LNCaP clone FGC (cell line): ENCODE results near the gene HHIPL1.

Source experiments
- DNase-seq: peaks from one replicate; pipeline ENCODE4 v3.0.0-alpha.2; 2011; ENCODE audit warnings: low read depth
- H3K4me3 ChIP-seq: 2 replicates; pipeline ENCODE4 v1.5.1; 2011; ENCODE audit warnings: mild to moderate bottlenecking, low read depth, low read length, control low read depth
- TF ChIP-seq, protein P1 (sequence below): IDR thresholded peaks from 2 replicates; pipeline ENCODE4 v1.5.1; 2012; ENCODE audit warnings: mild to moderate bottlenecking; ENCODE audit not compliant: control insufficient read depth, insufficient read depth; ENCODE audit errors: extremely low read depth

HHIPL1 gene

DNA sequence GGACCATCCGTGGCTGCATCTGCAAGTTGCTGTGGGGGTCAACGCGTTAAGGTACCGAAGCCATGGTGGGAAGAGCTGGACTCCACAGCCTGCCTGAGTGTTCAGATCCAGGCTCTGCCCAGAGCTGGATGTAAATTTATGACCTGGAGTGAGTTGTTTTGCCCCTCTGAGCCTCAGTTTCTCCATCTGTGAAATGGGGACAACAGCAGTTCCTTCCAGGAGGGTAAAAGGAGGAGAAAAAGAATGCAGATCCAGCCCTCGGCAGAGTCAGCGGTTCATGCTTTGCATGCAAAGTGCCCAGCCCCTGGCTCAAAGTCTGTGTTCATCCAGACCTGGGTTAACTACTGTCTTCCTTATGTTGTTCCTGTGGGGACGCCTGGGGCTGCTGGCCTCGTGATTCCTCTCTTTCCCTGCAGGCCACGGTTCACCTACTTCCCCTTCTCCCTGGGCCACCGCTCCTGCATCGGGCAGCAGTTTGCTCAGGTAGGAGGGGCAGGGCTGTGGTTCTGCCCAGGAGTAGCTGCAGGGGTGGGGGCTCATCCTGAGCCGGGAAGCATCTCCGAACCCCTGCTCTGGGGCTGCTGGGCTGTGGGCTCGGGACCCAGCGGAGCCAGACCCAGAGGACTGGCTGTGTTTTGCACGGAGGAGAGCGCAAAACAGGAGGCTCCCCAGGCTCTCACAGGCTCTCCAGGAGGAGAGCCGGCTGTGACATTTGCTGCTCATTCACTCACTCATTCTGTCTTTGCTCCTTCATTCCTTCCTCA lies 81.0 kb downstream of the HHIPL1 start:
- TF ChIP-seq, protein P1, sequence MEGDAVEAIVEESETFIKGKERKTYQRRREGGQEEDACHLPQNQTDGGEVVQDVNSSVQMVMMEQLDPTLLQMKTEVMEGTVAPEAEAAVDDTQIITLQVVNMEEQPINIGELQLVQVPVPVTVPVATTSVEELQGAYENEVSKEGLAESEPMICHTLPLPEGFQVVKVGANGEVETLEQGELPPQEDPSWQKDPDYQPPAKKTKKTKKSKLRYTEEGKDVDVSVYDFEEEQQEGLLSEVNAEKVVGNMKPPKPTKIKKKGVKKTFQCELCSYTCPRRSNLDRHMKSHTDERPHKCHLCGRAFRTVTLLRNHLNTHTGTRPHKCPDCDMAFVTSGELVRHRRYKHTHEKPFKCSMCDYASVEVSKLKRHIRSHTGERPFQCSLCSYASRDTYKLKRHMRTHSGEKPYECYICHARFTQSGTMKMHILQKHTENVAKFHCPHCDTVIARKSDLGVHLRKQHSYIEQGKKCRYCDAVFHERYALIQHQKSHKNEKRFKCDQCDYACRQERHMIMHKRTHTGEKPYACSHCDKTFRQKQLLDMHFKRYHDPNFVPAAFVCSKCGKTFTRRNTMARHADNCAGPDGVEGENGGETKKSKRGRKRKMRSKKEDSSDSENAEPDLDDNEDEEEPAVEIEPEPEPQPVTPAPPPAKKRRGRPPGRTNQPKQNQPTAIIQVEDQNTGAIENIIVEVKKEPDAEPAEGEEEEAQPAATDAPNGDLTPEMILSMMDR, result no peak
- H3K4me3 ChIP-seq, result no peak overlapping the region
- DNase-seq, result no peak

DNA sequence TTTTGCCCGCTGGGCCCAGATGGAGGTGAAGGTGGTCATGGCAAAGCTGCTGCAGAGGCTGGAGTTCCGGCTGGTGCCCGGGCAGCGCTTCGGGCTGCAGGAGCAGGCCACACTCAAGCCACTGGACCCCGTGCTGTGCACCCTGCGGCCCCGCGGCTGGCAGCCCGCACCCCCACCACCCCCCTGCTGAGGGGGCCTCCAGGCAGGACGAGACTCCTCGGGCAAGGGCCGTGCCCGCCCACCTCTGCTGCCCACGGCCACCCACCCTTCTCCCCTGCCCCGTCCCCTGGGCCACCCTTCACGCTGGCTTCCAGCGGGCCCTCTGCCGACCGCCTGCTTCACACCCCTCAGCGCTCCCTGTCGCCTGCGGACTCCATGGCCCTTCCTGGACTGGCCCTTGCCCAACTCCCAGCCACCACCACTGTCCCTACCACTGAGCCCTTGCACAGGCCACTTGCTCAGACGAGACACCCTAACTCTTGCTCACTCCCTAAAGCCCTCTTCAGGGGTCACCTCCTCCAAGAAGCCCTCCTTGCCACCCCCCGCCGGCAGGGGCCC lies 81.7 kb downstream of the HHIPL1 start:
- no peak overlapping the region for H3K4me3 ChIP-seq
- no peak for DNase-seq
- TF ChIP-seq, protein P1, result no peak

DNA sequence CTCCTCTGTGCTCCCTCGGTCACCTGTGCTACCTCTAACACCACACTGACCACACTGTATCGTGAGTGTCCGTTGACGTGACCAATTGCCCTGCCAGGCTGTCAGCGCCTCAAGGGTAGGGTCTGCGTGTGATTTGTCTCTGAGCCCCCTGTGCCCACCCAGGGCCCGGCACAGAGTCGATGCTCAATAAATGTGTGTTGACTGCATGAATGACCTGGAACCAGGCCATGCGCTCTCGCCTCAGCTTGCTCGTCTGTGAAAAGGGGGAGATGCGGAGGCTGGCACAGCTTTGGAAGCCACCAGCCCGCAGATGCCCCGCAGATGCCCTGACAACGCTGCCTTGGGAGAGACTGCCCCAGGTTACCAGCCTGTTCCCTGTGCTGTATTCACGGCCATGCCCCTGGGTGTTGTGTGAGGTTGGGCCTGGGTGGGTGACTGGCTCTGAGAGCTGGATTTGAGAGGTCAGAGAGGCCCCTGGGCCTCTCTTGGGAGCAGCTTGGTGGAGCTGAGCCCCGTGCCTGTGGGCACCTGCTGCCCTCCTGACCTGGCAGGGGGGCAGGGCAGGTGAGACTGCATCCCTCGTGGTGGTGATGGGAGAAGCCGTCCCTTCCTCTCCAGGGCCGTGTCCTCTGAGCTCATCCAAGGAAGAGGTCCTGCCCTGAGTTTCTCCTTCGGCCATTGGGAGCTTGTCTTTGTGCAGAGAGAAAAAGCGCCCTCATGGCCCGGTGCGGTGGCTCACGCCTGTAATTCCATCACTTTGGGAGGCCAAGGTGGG lies 82.4 kb downstream of the HHIPL1 start:
- TF ChIP-seq, protein P1, result no peak
- no peak for DNase-seq
- no peak overlapping the region for H3K4me3 ChIP-seq

DNA sequence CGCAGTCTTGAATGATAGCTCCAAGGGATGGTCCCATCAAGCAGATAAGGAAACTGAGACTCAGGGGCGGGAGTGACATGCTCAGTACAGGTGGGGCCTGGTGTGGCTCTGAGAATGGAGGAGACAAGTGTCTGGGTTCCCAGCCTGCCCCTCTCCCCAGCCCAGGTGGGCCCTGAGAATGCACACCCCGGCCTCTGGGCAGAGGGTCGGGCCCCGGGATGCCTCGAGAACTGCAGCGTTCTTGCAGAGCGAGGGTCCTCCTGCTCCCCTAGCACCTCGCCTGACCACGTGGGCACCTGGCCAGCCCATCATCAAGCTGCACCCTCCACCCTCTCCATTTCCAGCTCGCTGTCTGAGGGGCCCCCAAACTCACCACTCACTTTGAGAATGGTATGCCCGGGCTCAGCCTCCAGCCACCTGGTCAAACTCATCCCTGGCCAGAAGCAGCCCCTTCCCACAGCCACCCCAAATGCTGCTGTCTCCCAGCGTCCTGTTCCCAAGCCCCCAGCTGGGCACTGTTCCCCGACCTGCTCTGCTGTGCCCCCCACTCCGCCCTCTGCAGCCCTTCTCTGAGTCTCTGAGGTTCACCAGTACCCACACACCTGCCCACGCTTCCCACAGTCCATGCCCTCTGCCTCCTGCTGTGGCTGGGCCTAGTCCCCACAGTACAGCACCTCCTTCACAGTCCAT lies 83.4 kb downstream of the HHIPL1 start:
- no peak for DNase-seq
- H3K4me3 ChIP-seq, result no peak overlapping the region
- TF ChIP-seq, protein P1, result no peak

DNA sequence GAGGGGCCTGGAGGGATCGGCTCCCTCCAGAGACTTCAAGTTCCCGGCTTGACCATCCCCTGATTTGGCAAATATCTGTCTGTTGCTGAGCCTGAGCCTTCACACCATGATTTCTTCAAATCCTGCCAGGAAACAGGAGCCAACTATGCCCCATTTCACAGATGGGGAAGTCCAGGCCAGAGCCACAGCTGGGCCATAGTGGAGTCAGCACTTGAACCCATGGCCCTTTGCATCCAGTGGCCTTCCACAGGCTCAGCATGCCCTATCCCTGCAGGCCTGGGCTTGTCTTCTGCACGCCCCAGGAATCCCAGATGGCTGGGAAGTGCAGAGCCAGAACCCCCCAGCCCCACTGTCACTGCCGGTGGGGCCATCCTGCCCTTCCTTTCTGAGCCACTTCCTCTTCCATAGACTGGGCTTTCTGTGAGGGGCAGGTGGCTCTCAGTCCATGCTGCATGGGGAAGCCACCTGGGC lies 84.1 kb downstream of the HHIPL1 start:
- DNase-seq, result no peak
- no peak overlapping the region for H3K4me3 ChIP-seq
- TF ChIP-seq, protein P1, result no peak
